OCI-LY1 (cell line): ENCODE results near the gene CASQ2.

ENCODE experiments used
- H2AFZ ChIP-seq: fragments of 200-600 bp; sonication (generic), shearing (Covaris generic); 2 replicates; pipeline ENCODE4 v1.6.0; 2014; ENCODE audit warnings: antibody characterized with exemption, mild to moderate bottlenecking, low read length
- H3F3A ChIP-seq: fragments of 200-600 bp; sonication (generic), shearing (Covaris generic); 2 replicates; pipeline ENCODE4 v1.6.0; 2014; ENCODE audit warnings: mild to moderate bottlenecking, antibody characterized with exemption, low read length, moderate library complexity; ENCODE audit not compliant: insufficient read depth
- H3K27ac ChIP-seq: fragments of 200-600 bp; sonication (generic); 2 replicates; pipeline ENCODE4 v1.5.1; 2014; ENCODE audit warnings: low read length, mixed run types, mild to moderate bottlenecking, low read depth; ENCODE audit not compliant: poor library complexity, severe bottlenecking
- H3K27me3 ChIP-seq: fragments of 200-600 bp; sonication (generic); 2 replicates; pipeline ENCODE4 v1.6.0; 2014; ENCODE audit warnings: antibody characterized with exemption, mild to moderate bottlenecking, low read length, moderate library complexity; ENCODE audit not compliant: insufficient read depth
- H3K36me3 ChIP-seq: fragments of 200-600 bp; sonication (generic); 2 replicates; pipeline ENCODE4 v1.6.1; 2014; ENCODE audit warnings: mild to moderate bottlenecking, antibody characterized with exemption, low read length, moderate library complexity, mixed read lengths; ENCODE audit not compliant: insufficient read depth
- H3K4me1 ChIP-seq: fragments of 200-600 bp; sonication (generic); 2 replicates; pipeline ENCODE4 v1.5.1; 2014; ENCODE audit warnings: mild to moderate bottlenecking, low read length, moderate library complexity; ENCODE audit not compliant: insufficient read depth, severe bottlenecking
- H3K4me2 ChIP-seq: fragments of 200-600 bp; sonication (generic), shearing (Covaris generic); 2 replicates; pipeline ENCODE4 v1.6.1; 2014; ENCODE audit warnings: low read length
- H3K4me3 ChIP-seq: fragments of 200-600 bp; sonication (generic); 2 replicates; pipeline ENCODE4 v1.5.1; 2014; ENCODE audit warnings: low read length, low read depth, mild to moderate bottlenecking, mixed read lengths; ENCODE audit not compliant: poor library complexity, severe bottlenecking
- H3K79me2 ChIP-seq: fragments of 200-600 bp; shearing (Covaris generic); 2 replicates; pipeline ENCODE4 v1.6.1; 2016; ENCODE audit warnings: mixed run types, low read length, mixed read lengths; ENCODE audit not compliant: insufficient read depth
- H3K9ac ChIP-seq: fragments of 200-600 bp; sonication (generic), shearing (Covaris generic); 2 replicates; pipeline ENCODE4 v1.6.1; 2014; ENCODE audit warnings: mild to moderate bottlenecking, low read length, mixed read lengths
- H3K9me2 ChIP-seq: fragments of 200-600 bp; sonication (generic), shearing (Covaris generic); 2 replicates; pipeline ENCODE4 v1.6.1; 2014; ENCODE audit warnings: low read depth, mild to moderate bottlenecking, low read length, mixed read lengths
- H3K9me3 ChIP-seq: fragments of 200-600 bp; shearing (Covaris generic); 2 replicates; pipeline ENCODE4 v1.6.1; 2014; ENCODE audit warnings: low read length, mixed read lengths
- H4K20me1 ChIP-seq: fragments of 200-600 bp; sonication (generic), shearing (Covaris generic); 2 replicates; pipeline ENCODE4 v1.6.0; 2016; ENCODE audit warnings: mild to moderate bottlenecking, low read length; ENCODE audit not compliant: insufficient read depth
- CTCF ChIP-seq: fragments of 200-600 bp; sonication (generic), shearing (Covaris generic); IDR thresholded peaks from 2 replicates; pipeline ENCODE4 v1.5.1; 2017; ENCODE audit warnings: mild to moderate bottlenecking, antibody characterized with exemption, low read length, moderate library complexity, mixed read lengths
- EZH2 ChIP-seq: fragments of 200-600 bp; sonication (generic), shearing (Covaris generic); IDR thresholded peaks from 2 replicates; pipeline ENCODE4 v1.8.0; 2017; ENCODE audit warnings: borderline replicate concordance, mixed run types, mild to moderate bottlenecking, antibody characterized with exemption, low read length, moderate library complexity, mixed read lengths

The CASQ2 gene

GRCh38 chr1:115740811-115741210, 27.7 kb downstream of the CASQ2 start:
- Histone ChIP-seq H3K4me3 (no peak overlapping the region), H2AFZ (no peak overlapping the region), H3K79me2 (no peaks in the 10 kb centered on the region), H3K9me3 (no peaks in the 10 kb centered on the region), H3K4me2 (no peak overlapping the region), H3K9ac (no peak overlapping the region), H3F3A (no peaks in the 10 kb centered on the region), H4K20me1 (no peaks in the 10 kb centered on the region), H3K9me2 (no peaks in the 10 kb centered on the region), H3K27me3 (no peaks in the 10 kb centered on the region), H3K27ac (no peak overlapping the region), H3K36me3 (no peaks in the 10 kb centered on the region), H3K4me1 (no peaks in the 10 kb centered on the region)
- TF ChIP-seq CTCF: no peak
- TF ChIP-seq EZH2: no peak

GRCh38 chr1:115732316-115732715, 36.2 kb downstream of the CASQ2 start:
- Histone ChIP-seq H3K27ac (no peak overlapping the region), H3K4me3 (no peak overlapping the region), H3K9me3 (no peaks in the 10 kb centered on the region), H3K27me3 (no peaks in the 10 kb centered on the region), H3K36me3 (no peaks in the 10 kb centered on the region), H4K20me1 (no peaks in the 10 kb centered on the region), H2AFZ (no peak overlapping the region), H3K4me1 (no peaks in the 10 kb centered on the region), H3K4me2 (no peak overlapping the region), H3F3A (no peaks in the 10 kb centered on the region), H3K9ac (no peak overlapping the region), H3K79me2 (no peaks in the 10 kb centered on the region), H3K9me2 (no peaks in the 10 kb centered on the region)
- TF ChIP-seq CTCF (no peak), EZH2 (no peak)

- H3K4me2 ChIP-seq: no peak overlapping the region
- H3F3A ChIP-seq: no peaks in the 10 kb centered on the region
- H3K9ac ChIP-seq: no peak overlapping the region
- no peak overlapping the region for H2AFZ ChIP-seq
- H3K9me3 ChIP-seq: no peaks in the 10 kb centered on the region
- no peaks in the 10 kb centered on the region for H4K20me1 ChIP-seq
- H3K4me3 ChIP-seq: no peak overlapping the region
- H3K79me2 ChIP-seq: no peaks in the 10 kb centered on the region
- no peaks in the 10 kb centered on the region for H3K27me3 ChIP-seq
- H3K36me3 ChIP-seq: no peaks in the 10 kb centered on the region
- H3K27ac ChIP-seq: no peak overlapping the region
- TF ChIP-seq CTCF (no peak), EZH2 (no peak)
- no peaks in the 10 kb centered on the region for H3K4me1 ChIP-seq
- no peaks in the 10 kb centered on the region for H3K9me2 ChIP-seq
These were observed 38.8 kb downstream of the CASQ2 start for GRCh38 chr1:115729756-115730155.
